GM12865 (cell line): ENCODE measurements around the gene MEN1.

Source experiments
- DNase-seq: peaks from one replicate; pipeline ENCODE4 v3.0.0; 2010; ENCODE audit warnings: low read depth
- H3K4me3 ChIP-seq: 2 replicates; pipeline ENCODE4 v1.5.1; 2011; ENCODE audit warnings: mild to moderate bottlenecking, low read depth, low read length, control low read depth
- CTCF ChIP-seq: IDR thresholded peaks from 2 replicates; pipeline ENCODE4 v1.5.1; 2011; ENCODE audit warnings: low read length, control low read depth, low read depth, inconsistent platforms; ENCODE audit not compliant: insufficient read depth; ENCODE audit errors: missing control alignments

The MEN1 gene

GRCh38 chr11:64834723-64835615 lies 24.6 kb upstream of the MEN1 start:
- H3K4me3 ChIP-seq: no peak overlapping the region
- TF ChIP-seq CTCF: no peak
- DNase-seq: no peak

GRCh38 chr11:64834031-64834722 lies 23.8 kb upstream of the MEN1 start:
- TF ChIP-seq CTCF: no peak
- no peak for DNase-seq
- H3K4me3 ChIP-seq: no peak overlapping the region

GRCh38 chr11:64833509-64833908 lies 23.2 kb upstream of the MEN1 start:
- no peak for TF ChIP-seq CTCF
- H3K4me3 ChIP-seq: no peak overlapping the region
- DNase-seq: no peak

GRCh38 chr11:64833198-64833502 lies 22.8 kb upstream of the MEN1 start:
- DNase-seq: no peak
- H3K4me3 ChIP-seq: no peak overlapping the region
- no peak for TF ChIP-seq CTCF

GRCh38 chr11:64832467-64833197 lies 22.3 kb upstream of the MEN1 start:
- DNase-seq: no peak
- TF ChIP-seq CTCF: no peak

GRCh38 chr11:64831411-64831891 lies 21.1 kb upstream of the MEN1 start:
- no peak overlapping the region for H3K4me3 ChIP-seq
- no peak for DNase-seq
- no peak for TF ChIP-seq CTCF

More at GRCh38 chr11:64832467-64833197, 22.3 kb upstream of the MEN1 start:
- H3K4me3 ChIP-seq: no peak overlapping the region
